ENCODE measurements around the gene WNT6.

WNT6 gene

DNA sequence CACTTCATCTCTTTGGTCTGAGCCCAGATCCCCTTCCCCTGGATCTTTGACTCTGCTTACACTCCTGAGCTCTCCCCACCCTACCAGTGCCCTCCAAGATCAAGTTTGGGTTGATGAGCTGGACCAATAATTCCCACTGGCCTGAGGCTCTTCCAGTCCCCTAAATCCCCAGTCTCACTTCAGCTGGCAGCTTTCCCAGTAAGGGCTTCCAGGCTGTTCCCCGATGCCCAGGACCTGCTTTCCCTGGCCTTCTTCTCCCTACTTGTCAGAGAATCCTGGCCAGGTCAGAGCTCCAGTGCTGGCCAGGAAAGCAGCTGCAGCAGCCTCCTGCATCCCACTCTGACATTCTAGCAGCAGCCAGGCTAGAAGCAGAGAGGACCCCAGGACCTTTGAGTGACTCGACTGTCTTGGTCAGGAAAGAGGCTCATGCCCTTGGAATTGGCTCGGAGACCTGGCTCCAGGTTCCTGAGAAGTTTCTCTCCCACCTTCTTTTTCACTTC is 3.5 kb downstream of the WNT6 start:
- Histone ChIP-seq H3K4me3 (ENCODE audit: low read length) (no peak overlapping the region), H3F3A (ENCODE audit: control insufficient read depth, insufficient read depth) (no peaks in the 10 kb centered on the region), H3K27ac (ENCODE audit: low read depth, low read length) (no peak overlapping the region), H4K20me1 (ENCODE audit: control insufficient read depth, insufficient read depth, low read depth, low read length) (no peaks in the 10 kb centered on the region), H3K4me1 (ENCODE audit: control insufficient read depth, low read length) (no peaks in the 10 kb centered on the region), H3K9me3 (ENCODE audit: control insufficient read depth, insufficient read depth, low read length) (no peaks in the 10 kb centered on the region), H3K9me2 (replicated peaks; ENCODE audit: control insufficient read depth, low read length) (no peaks in the 10 kb centered on the region), H3K36me3 (ENCODE audit: control insufficient read depth, low read length) (no peaks in the 10 kb centered on the region), H3K4me2 (ENCODE audit: low read length) (no peak overlapping the region), H3K79me2 (ENCODE audit: control insufficient read depth, low read length) (no peaks in the 10 kb centered on the region), H3K27me3 (ENCODE audit: control insufficient read depth, low read length) (peaks cover 47% of the 10 kb centered on the region)
- TF ChIP-seq, protein P1, sequence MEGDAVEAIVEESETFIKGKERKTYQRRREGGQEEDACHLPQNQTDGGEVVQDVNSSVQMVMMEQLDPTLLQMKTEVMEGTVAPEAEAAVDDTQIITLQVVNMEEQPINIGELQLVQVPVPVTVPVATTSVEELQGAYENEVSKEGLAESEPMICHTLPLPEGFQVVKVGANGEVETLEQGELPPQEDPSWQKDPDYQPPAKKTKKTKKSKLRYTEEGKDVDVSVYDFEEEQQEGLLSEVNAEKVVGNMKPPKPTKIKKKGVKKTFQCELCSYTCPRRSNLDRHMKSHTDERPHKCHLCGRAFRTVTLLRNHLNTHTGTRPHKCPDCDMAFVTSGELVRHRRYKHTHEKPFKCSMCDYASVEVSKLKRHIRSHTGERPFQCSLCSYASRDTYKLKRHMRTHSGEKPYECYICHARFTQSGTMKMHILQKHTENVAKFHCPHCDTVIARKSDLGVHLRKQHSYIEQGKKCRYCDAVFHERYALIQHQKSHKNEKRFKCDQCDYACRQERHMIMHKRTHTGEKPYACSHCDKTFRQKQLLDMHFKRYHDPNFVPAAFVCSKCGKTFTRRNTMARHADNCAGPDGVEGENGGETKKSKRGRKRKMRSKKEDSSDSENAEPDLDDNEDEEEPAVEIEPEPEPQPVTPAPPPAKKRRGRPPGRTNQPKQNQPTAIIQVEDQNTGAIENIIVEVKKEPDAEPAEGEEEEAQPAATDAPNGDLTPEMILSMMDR (IDR thresholded peaks at IDR 0.05; ENCODE audit: low read depth, low read length, poor library complexity, severe bottlenecking) = no peak
- TF ChIP-seq EZH2phosphoT487 (IDR thresholded peaks at IDR 0.05; ENCODE audit: borderline replicate concordance, low read length) = no peak

GRCh38 chr2:218865396-218865795 is 5.8 kb downstream of the WNT6 start:
- no peaks in the 10 kb centered on the region for H3K9me2 ChIP-seq (replicated peaks; ENCODE audit: control insufficient read depth, low read length)
- no peaks in the 10 kb centered on the region for H3K36me3 ChIP-seq (ENCODE audit: control insufficient read depth, low read length)
- H3K79me2 ChIP-seq (ENCODE audit: control insufficient read depth, low read length) = no peaks in the 10 kb centered on the region
- no peaks in the 10 kb centered on the region for H3K9me3 ChIP-seq (ENCODE audit: control insufficient read depth, insufficient read depth, low read length)
- peaks cover 2% of the 10 kb centered on the region; the same call in 1 of the 2 replicates for H3F3A ChIP-seq (ENCODE audit: control insufficient read depth, insufficient read depth)
- no peak overlapping the region for H3K4me2 ChIP-seq (ENCODE audit: low read length)
- no peaks in the 10 kb centered on the region for H4K20me1 ChIP-seq (ENCODE audit: control insufficient read depth, insufficient read depth, low read depth, low read length)
- no peak overlapping the region for H3K27ac ChIP-seq (ENCODE audit: low read depth, low read length)
- TF ChIP-seq EZH2phosphoT487 (IDR thresholded peaks at IDR 0.05; ENCODE audit: borderline replicate concordance, low read length) = no peak
- TF ChIP-seq, protein P1 (IDR thresholded peaks at IDR 0.05; ENCODE audit: low read depth, low read length, poor library complexity, severe bottlenecking) = no peak
- H3K27me3 ChIP-seq (ENCODE audit: control insufficient read depth, low read length) = peaks cover 36% of the 10 kb centered on the region
- H3K4me3 ChIP-seq (ENCODE audit: low read length) = no peak overlapping the region
- H3K4me1 ChIP-seq (ENCODE audit: control insufficient read depth, low read length) = no peaks in the 10 kb centered on the region

- no peaks in the 10 kb centered on the region for H4K20me1 ChIP-seq (ENCODE audit: control insufficient read depth, insufficient read depth, low read depth, low read length)
- peaks cover 8% of the 10 kb centered on the region for H3F3A ChIP-seq (ENCODE audit: control insufficient read depth, insufficient read depth)
- H3K9me2 ChIP-seq (replicated peaks; ENCODE audit: control insufficient read depth, low read length) = no peaks in the 10 kb centered on the region
- no peak overlapping the region for H3K4me2 ChIP-seq (ENCODE audit: low read length)
- H3K4me3 ChIP-seq (ENCODE audit: low read length) = no peak overlapping the region
- H3K27ac ChIP-seq (ENCODE audit: low read depth, low read length) = no peak overlapping the region
- H3K4me1 ChIP-seq (ENCODE audit: control insufficient read depth, low read length) = peaks cover 4% of the 10 kb centered on the region
- peaks cover 32% of the 10 kb centered on the region for H3K27me3 ChIP-seq (ENCODE audit: control insufficient read depth, low read length)
- no peaks in the 10 kb centered on the region for H3K36me3 ChIP-seq (ENCODE audit: control insufficient read depth, low read length)
- no peak for TF ChIP-seq EZH2phosphoT487 (IDR thresholded peaks at IDR 0.05; ENCODE audit: borderline replicate concordance, low read length)
- TF ChIP-seq, protein P1 (IDR thresholded peaks at IDR 0.05; ENCODE audit: low read depth, low read length, poor library complexity, severe bottlenecking) = no peak
- no peaks in the 10 kb centered on the region for H3K9me3 ChIP-seq (ENCODE audit: control insufficient read depth, insufficient read depth, low read length)
- no peaks in the 10 kb centered on the region for H3K79me2 ChIP-seq (ENCODE audit: control insufficient read depth, low read length)
Measured at GRCh38 chr2:218865999-218866398, 6.4 kb downstream of the WNT6 start.

Measured in DOHH2 (cell line).